Body of pancreas (tissue), 4 donors: ENCODE results near the gene ADAMTS2. TPM values are rescaled to one million over a fixed set of nuclear protein-coding genes. Genes with fewer than 3 reads are reported as not detected.

Experiments used
- ATAC-seq: fragments of 150-250 bp; one replicate; pipeline ENCODE4 v1.9.1; 2016
- DNase-seq, 4 donors: peaks; one replicate each; pipeline ENCODE4 v3.0.0-alpha.2; 2019
- H3K27ac ChIP-seq, 4 donors: fragments of 200-600 bp; sonication (generic); 1 replicate in 3 of 4; 2 replicates in 1 of 4; pipeline versions ENCODE4 v1.5.1 to v1.6.1; 2016 to 2019; ENCODE audit warnings: mild to moderate bottlenecking in 1 of 4, mixed read lengths in 1 of 4, moderate library complexity in 1 of 4
- H3K27me3 ChIP-seq, 2 donors: fragments of 200-600 bp; sonication (generic); one replicate each; pipeline ENCODE4 v1.6.0; 2016; ENCODE audit warnings: mild to moderate bottlenecking in 1 of 2
- H3K36me3 ChIP-seq, 2 donors: fragments of 200-600 bp; sonication (generic); replicated peaks in 1 of 2; 2 replicates each; pipeline ENCODE4 v1.5.1; 2016; ENCODE audit warnings: low read depth in 2 of 2; ENCODE audit not compliant: insufficient read depth in 1 of 2
- H3K4me1 ChIP-seq: fragments of 200-600 bp; sonication (generic); one replicate; pipeline ENCODE4 v1.6.0; 2016
- H3K4me3 ChIP-seq, 2 donors: fragments of 200-600 bp; sonication (generic); 1 replicate in 1 of 2; 2 replicates in 1 of 2; pipeline ENCODE4 v1.5.1; 2016 to 2019
- H3K9me3 ChIP-seq, 3 donors: fragments of 200-600 bp; sonication (generic); 1 replicate in 2 of 3; 2 replicates in 1 of 3; pipeline ENCODE4 v1.5.1; 2016
- CTCF ChIP-seq, 7 experiments: fragments of 450-650 bp in 4 of 7; fragments of 200-600 bp in 3 of 7; sonication (generic) in 3 of 7; IDR thresholded peaks; one replicate each; pipeline ENCODE4 v1.5.1; 2016 to 2019; ENCODE audit warnings: antibody characterized with exemption in 7 of 7
- POLR2A ChIP-seq, 3 donors: fragments of 450-650 bp; IDR thresholded peaks; one replicate each; pipeline ENCODE4 v1.6.1; 2016; ENCODE audit warnings: antibody characterized with exemption in 3 of 3, mild to moderate bottlenecking in 2 of 3
- WGBS, 2 donors: methylation state at CpG; one replicate each; pipeline ENCODE4 v1.1.5; 2017; 5-methylcytosine and 5-hydroxymethylcytosine counted together
- intact Hi-C: fragments of 100-400 bp; cut with DNase I; formaldehyde crosslinking; loops from one replicate; pipeline ENCODE4 v1.15.1; 2023
- total RNA-seq, 2 donors: library from RNA; depleted of rRNA; stranded (reverse); fragments of >200 nt; gene quantifications; one replicate each; pipeline ENCODE4 v1.1.0, GENCODE V29; 2016

ADAMTS2 gene
- total RNA-seq, 2 donors from 2014 or later, result 9.1 to 19.1 TPM

- peaks cover 5% of the 10 kb centered on the region for H3K4me1 ChIP-seq
- no peaks in the 10 kb centered on the region for H3K27me3 ChIP-seq
- no peak overlapping the region for H3K27ac ChIP-seq
- intact Hi-C loops, result no loop called here
- no peaks in the 10 kb centered on the region for H3K9me3 ChIP-seq
- H3K36me3 ChIP-seq, result no peaks in the 10 kb centered on the region
- ATAC-seq (no peak), DNase-seq (no peak)
- no peak overlapping the region for H3K4me3 ChIP-seq
- WGBS, 2 donors, result 62 to 75% methylated on average over 10 to 20 of the region's 20 CpGs
- TF ChIP-seq CTCF (IDR thresholded peaks at IDR 0.05) (no peak), POLR2A (IDR thresholded peaks at IDR 0.05) (no peak)
Measured at GRCh38 chr5:179171816-179172745, 173.2 kb downstream of the ADAMTS2 start.

GRCh38 chr5:179171251-179171815, 173.9 kb downstream of the ADAMTS2 start:
- Histone ChIP-seq H3K36me3 (no peaks in the 10 kb centered on the region), H3K4me3 (no peak overlapping the region), H3K4me1 (peaks cover 10% of the 10 kb centered on the region), H3K27me3 (no peaks in the 10 kb centered on the region), H3K27ac (no peak overlapping the region), H3K9me3 (no peaks in the 10 kb centered on the region)
- 60 to 76% methylated on average over 12 of the region's 12 CpGs for WGBS, 2 donors
- no peak for ATAC-seq
- intact Hi-C loops, result no loop called here
- no peak for TF ChIP-seq POLR2A (IDR thresholded peaks at IDR 0.05)
- TF ChIP-seq CTCF (IDR thresholded peaks at IDR 0.05), result no peak
- DNase-seq, result no peak

GRCh38 chr5:179170606-179171005, 174.7 kb downstream of the ADAMTS2 start:
- Histone ChIP-seq H3K27me3 (no peaks in the 10 kb centered on the region), H3K27ac (no peak overlapping the region), H3K36me3 (no peaks in the 10 kb centered on the region), H3K9me3 (no peaks in the 10 kb centered on the region), H3K4me3 (no peak overlapping the region), H3K4me1 (peaks cover 10% of the 10 kb centered on the region)
- intact Hi-C loops, result no loop called here
- no peak for ATAC-seq
- WGBS, 2 donors, result 61 to 67% methylated on average over 4 to 6 of the region's 6 CpGs
- no peak for DNase-seq
- no peak for TF ChIP-seq POLR2A (IDR thresholded peaks at IDR 0.05)
- TF ChIP-seq CTCF (IDR thresholded peaks at IDR 0.05), result no peak

- intact Hi-C loops, result loop anchor here (10.0 kb wide), 1 partner anchor 325 kb away; no protein-coding TSS in a partner anchor
- no peaks in the 10 kb centered on the region for H3K36me3 ChIP-seq
- no peaks in the 10 kb centered on the region for H3K9me3 ChIP-seq
- H3K4me3 ChIP-seq, result no peak overlapping the region
- H3K27me3 ChIP-seq, result no peaks in the 10 kb centered on the region
- no peak for ATAC-seq
- H3K4me1 ChIP-seq, result peaks cover 10% of the 10 kb centered on the region
- no peak for DNase-seq
- TF ChIP-seq POLR2A (IDR thresholded peaks at IDR 0.05) (no peak), CTCF (IDR thresholded peaks at IDR 0.05) (no peak)
- H3K27ac ChIP-seq, result no peak overlapping the region
- 74 to 79% methylated on average over 1 of the region's 1 CpG for WGBS, 2 donors
Measured at GRCh38 chr5:179169836-179170235, 175.4 kb downstream of the ADAMTS2 start.
